DMS53 treated with DMSO at 0.1 percent for 48 hours (cell line): ENCODE data around the gene PARD6B.

Source experiments
- DNase-seq: peaks from one replicate; lab custom pipeline; 2025; ENCODE audit not compliant: unreplicated experiment; lab: John Stamatoyannopoulos, UW

The PARD6B gene

GRCh38 chr20:50723672-50724071 lies 7.7 kb upstream of the PARD6B start:
- no peak for DNase-seq

- DNase-seq: no peak
These were observed 7.2 kb upstream of the PARD6B start for GRCh38 chr20:50724112-50724725.

GRCh38 chr20:50724851-50725723 lies 6.3 kb upstream of the PARD6B start:
- no peak for DNase-seq

DNA sequence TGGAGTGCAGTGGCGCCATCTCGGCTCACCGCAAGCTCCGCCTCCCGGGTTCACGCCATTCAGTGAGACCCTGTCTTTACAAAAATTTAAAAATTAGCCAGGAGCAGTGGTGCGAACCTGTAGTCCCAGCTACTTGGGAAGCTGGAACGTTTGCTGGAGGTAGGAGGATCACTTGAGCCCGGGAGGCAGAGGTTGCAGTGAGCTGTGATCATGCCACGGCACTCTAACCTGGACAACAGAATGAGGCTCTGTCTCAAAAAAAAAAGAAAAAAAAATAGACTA lies 5.7 kb upstream of the PARD6B start:
- no peak for DNase-seq

DNA sequence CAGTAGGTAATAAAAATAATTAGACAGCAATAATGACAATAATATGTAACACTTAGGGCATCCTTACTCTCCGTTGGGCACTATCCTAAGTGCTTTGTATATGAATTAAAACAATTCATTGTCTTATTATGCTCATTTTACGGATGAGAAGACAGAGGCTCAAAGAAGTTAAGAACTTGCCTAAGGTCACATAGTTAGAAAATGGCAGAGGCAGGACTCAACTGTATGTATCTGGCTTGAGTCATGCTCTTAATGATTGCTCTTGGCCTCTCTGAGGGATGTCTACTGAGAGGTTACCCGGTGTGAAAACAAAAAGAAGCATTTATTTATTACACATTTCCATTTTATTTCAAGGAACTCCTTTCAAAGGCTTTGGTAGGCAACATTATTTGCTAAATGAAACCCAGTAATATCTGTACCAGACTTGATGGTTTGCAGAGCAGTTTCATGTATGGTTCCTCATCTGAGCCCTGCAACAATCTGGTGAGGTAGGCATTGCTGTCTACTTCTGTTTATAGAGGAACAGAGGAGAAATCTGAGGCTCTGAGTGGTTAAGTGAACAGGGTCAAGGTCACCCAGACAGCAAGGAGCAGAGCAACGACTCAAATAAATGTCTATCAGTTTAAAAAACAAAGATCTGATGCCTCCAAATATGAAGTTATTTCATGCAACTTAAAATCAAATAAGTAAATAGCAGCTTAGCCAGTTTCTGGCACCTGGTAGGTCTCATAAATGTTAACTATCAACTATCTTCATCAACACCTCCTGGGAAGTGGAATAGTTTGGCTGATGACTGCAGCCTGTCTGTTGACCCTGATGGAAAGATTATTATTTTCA lies 4.2 kb upstream of the PARD6B start:
- DNase-seq: no peak

GRCh38 chr20:50727792-50728485 lies 3.4 kb upstream of the PARD6B start:
- DNase-seq: no peak

- DNase-seq: no peak
These were observed 2.8 kb upstream of the PARD6B start for GRCh38 chr20:50728486-50728980.

- DNase-seq: no peak
These were observed 2.2 kb upstream of the PARD6B start for GRCh38 chr20:50728981-50729874.

DNA sequence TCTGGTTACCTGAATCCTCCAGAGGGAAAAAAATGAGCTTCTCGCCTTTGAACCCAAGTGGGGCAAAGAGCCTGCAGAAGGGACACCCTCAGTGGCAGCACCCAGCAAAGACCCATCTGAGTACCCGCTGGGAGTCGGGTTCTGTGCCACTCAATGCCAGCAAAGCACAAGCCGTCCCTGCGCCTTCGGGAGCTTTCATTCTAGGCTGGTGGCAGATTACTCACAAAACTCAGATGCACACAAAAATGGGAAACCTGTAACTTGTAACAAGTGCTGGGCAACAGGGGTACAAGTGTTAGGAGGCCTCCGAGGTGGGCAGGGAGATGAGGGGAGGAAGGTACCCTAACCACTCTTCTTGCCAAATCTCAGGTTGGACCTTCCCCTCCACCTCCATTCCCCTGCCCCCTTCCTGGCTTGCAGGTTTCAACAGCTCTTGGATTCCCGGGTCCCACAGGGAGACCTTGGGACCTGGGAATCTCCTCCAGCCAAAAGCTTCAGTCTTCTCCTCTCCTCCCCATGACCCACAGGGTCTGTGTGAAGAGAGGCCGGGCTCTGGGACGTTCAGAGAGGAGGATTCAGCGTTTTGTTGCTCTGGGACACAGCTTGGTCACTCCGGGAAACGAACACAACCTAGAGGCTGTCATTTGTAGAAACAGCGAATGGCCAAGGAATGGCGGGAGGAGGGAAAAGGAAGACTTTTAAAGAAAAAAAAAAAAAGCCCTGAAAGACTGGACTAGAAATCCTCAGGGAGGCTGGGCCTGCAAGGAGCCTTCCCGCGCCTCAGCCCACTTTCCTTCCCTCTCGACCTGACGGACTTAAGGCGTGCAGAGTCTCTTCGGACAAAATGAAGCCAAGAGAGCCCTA lies 1.2 kb upstream of the PARD6B start:
- no peak for DNase-seq

- no peak for DNase-seq
These were observed 670 bp upstream of the PARD6B start for GRCh38 chr20:50730765-50731054.

- no peak for DNase-seq
These were observed 730 bp downstream of the PARD6B start for GRCh38 chr20:50731930-50732690.

- DNase-seq: no peak
These were observed 2.4 kb downstream of the PARD6B start for GRCh38 chr20:50733644-50734349.

DNA sequence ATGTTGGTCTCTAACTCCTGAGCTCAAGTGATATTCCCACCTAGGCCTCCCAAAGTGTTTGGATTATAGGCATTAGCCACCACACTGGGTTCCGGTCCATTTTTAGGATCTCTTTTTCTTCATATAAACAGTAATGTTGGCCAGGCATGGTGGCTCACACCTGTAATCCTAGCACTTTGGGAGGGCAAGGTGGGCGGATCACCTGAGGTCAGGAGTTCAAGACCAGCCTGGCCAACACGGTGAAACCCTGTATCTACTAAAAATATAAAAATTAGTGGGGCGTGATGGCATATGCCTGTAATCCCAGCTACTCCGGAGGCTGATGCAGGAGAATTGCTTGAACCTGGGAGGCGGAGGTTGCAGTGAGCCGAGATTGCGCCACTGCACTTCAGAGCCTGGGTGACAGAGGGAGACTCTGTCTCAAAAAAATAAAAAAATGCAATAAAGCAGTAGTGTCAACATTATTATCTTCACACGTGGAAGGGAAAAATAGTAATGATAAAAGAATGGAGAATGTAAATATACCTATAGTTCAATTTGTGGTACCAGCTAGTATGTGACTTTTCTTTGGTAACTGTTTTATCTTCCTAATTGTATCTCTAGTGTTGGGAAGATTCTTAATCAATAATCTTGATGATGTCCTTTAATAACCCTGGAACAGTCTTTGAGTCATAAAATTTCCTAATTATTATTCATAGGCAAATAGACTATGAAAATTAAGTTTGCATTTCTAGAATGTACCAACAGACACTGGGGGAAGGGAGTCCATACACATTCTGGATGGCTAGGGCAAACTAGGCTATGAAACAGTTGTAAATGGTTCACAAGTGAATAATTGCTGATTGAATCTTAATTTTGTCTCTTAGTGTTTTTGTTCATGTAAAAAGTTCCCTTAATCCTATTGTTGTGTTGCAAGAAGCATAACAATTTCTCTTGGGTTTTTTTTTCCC lies 3.6 kb downstream of the PARD6B start:
- DNase-seq: no peak

- DNase-seq: no peak
These were observed 4.4 kb downstream of the PARD6B start for GRCh38 chr20:50735813-50736212.

GRCh38 chr20:50737352-50737751 lies 6.0 kb downstream of the PARD6B start:
- DNase-seq: no peak

DNA sequence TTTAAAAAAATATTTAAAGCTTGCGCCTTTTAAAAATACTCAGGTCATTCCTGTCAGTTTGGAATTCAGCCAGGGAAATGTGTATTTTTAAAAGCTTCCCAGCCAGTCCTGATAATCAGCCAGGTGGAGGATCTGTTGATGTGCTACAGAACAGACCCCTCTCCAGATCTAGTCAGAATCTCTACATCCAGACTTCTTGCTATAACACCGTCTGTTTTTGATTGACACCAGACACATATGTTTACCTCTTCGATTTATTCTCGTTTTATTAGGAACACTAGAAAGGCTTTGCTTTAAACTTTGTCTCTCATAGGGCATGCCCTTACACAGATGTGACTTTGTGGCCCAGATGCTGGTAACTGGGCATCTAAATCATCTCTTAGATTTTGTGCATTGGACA lies 11.7 kb downstream of the PARD6B start:
- DNase-seq: no peak
